Measurements from ENCODE around the gene ADGRG7.

Gene ADGRG7

DNA sequence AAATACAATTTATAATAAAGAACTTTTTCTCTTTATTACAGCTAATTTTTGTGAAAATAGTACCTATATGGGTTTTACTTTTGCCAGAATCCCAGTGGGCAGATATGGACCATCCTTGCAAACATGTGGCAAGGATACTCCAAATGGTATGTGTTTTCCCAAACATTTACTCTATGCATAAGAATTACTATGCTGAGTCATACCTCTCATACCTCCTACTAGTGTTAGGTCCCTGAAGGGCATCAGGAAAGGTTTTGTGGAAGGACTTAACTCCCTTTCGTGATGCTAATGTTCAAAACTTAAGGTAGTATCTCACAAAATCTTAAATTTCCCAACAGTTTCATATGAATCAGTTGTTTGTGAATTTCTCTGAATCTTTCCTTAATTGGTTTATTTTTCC, 21.3 kb downstream of the ADGRG7 start:
- TF ChIP-seq, protein P1, sequence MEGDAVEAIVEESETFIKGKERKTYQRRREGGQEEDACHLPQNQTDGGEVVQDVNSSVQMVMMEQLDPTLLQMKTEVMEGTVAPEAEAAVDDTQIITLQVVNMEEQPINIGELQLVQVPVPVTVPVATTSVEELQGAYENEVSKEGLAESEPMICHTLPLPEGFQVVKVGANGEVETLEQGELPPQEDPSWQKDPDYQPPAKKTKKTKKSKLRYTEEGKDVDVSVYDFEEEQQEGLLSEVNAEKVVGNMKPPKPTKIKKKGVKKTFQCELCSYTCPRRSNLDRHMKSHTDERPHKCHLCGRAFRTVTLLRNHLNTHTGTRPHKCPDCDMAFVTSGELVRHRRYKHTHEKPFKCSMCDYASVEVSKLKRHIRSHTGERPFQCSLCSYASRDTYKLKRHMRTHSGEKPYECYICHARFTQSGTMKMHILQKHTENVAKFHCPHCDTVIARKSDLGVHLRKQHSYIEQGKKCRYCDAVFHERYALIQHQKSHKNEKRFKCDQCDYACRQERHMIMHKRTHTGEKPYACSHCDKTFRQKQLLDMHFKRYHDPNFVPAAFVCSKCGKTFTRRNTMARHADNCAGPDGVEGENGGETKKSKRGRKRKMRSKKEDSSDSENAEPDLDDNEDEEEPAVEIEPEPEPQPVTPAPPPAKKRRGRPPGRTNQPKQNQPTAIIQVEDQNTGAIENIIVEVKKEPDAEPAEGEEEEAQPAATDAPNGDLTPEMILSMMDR (conservative IDR thresholded peaks at IDR 0.05; ENCODE audit: low read depth, low read length) = no peak
- H3K4me3 ChIP-seq (ENCODE audit: low read depth, low read length) = no peak overlapping the region
- DNase-seq (ENCODE audit: low read depth) = no peak

DNA sequence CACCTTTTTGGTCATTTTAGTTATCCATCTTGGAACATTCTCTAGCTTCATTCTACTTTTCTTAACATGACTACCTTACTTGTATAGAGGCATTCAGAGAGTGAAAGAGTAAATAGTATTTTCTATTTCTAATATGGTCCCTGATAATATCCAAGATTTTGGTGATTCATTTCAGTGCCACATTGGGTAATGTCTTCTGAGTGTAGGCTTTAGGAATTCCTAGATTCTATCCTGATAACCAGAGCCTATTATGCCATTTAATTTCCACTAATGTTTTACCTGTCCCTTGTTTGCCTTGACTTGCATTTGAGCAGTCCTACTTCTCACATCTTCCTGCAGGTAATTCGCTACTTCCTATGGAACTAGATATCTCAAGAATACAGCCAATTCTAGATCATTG, 21.8 kb downstream of the ADGRG7 start:
- DNase-seq (ENCODE audit: low read depth) = no peak
- TF ChIP-seq, protein P1 (conservative IDR thresholded peaks at IDR 0.05; ENCODE audit: low read depth, low read length) = no peak
- no peak overlapping the region for H3K4me3 ChIP-seq (ENCODE audit: low read depth, low read length)

DNA sequence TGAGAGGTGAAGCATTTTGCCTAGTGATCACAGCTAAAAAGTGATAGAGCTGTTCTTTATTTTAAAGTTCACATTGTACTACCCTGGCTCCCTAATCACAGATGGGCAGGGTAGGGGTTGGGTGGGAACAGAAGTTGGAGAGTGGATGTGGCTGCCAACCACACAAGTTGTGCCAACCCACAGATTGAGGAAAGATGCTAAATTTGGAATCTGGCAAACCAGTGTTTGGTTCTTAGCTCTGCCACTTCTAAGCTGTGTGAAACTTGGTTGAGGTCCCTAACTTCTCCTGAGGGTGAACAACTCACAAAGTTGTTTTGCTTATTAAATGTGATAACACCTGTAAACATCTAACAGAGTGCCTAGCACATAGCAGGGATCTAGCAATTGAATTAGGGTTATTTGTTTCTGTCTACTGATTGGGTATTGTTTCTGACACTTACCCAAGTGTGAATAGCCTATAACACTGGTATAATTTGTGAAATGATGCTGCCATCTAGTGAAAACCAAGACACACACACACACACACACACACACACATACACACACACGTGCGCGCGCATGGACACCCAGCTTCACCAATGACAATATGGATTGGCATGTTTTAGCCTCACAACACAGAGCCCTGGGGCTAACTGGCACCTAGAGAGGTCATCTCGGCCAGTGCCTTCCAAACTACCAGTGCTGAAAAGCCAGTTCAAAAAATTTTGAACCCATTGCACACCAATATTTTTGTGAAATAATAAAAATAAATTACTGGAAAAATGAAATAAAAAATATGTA, 25.3 kb downstream of the ADGRG7 start:
- H3K4me3 ChIP-seq (ENCODE audit: low read depth, low read length) = no peak overlapping the region
- TF ChIP-seq, protein P1 (conservative IDR thresholded peaks at IDR 0.05; ENCODE audit: low read depth, low read length) = peak; percentile 19
- peak; percentile 43 for DNase-seq (ENCODE audit: low read depth)

DNA sequence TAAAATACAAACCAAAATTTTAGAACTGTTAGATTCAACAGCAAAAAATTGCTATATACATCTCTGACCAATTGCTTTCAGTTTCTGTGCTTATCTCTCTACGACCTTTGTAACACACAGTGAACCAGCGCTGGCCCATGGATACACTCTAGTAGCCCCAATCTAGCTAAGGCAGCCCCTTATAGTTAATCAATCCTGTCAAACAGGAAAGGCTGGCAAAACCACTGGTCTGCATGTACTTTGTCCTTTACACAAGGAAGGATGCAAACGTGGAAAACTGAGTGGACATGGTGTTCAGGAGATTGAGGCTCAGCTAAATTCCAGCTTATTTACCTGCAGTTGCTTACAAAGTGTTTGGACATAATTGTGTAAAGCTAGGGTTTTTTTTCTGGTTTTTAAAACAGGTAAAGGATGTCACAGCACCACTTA, 25.9 kb downstream of the ADGRG7 start:
- H3K4me3 ChIP-seq (ENCODE audit: low read depth, low read length) = no peak overlapping the region
- TF ChIP-seq, protein P1 (conservative IDR thresholded peaks at IDR 0.05; ENCODE audit: low read depth, low read length) = no peak
- DNase-seq (ENCODE audit: low read depth) = no peak

DNA sequence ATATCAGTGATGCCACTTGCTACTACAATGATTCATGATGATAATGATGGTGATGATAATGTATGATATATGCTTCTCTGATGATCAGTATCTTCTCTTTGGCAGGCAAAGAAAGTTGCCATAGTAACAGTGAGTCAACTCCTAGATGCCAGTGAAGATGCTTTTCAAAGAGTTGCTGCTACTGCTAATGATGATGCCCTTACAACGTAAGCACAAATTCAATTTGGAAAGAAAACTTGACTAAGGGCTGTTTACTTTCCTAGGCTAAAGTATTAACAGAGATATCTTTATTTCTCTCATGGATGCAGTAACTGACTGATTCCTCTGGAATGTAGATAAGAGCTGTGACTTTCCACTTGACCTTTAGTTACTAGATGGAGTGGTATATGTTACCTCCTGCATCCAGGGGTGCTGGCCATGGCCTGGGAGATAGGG, 27.8 kb downstream of the ADGRG7 start:
- peak; percentile 20 for DNase-seq (ENCODE audit: low read depth)
- no peak overlapping the region for H3K4me3 ChIP-seq (ENCODE audit: low read depth, low read length)

DNA sequence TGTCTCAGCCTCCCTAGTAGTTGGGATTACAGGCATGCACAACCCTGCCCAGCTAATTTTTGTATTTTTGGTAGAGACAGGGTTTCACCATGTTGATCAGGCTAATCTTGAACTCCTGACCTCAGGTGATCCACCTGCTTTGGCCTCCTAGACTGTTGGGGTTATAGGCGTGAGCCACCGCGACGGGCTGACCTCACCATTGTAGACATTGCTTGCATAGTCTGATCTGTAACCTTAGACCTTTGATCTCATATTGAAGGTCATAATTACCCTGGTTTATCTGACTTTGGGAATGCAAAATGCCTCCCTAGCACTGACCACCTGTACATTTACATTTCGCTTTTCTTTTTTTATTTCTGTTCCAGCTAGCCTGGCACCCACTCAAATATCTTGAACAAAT, 31.2 kb downstream of the ADGRG7 start:
- DNase-seq (ENCODE audit: low read depth) = no peak
- no peak overlapping the region for H3K4me3 ChIP-seq (ENCODE audit: low read depth, low read length)
- TF ChIP-seq, protein P1 (conservative IDR thresholded peaks at IDR 0.05; ENCODE audit: low read depth, low read length) = no peak

More for the DNA sequence above, 27.8 kb downstream of the ADGRG7 start:
- TF ChIP-seq, protein P1 (conservative IDR thresholded peaks at IDR 0.05; ENCODE audit: low read depth, low read length) = no peak

Data from choroid plexus epithelial cell (primary cell).